CD4-positive, alpha-beta T cell treated with Interleukin-2 at 100 ng/mL for 4 hours (primary cell): ENCODE data around the gene AFF4.

Experiments
- DNase-seq: peaks from one replicate; pipeline ENCODE4 v3.0.0-alpha.2; 2020; ENCODE audit warnings: low spot score

The AFF4 gene

GRCh38 chr5:132853790-132854189 lies 109.6 kb downstream of the AFF4 start:
- DNase-seq = no peak

GRCh38 chr5:132853323-132853722 lies 110.1 kb downstream of the AFF4 start:
- DNase-seq = no peak

- DNase-seq = no peak
Measured at GRCh38 chr5:132850066-132850465, 113.4 kb downstream of the AFF4 start.

DNA sequence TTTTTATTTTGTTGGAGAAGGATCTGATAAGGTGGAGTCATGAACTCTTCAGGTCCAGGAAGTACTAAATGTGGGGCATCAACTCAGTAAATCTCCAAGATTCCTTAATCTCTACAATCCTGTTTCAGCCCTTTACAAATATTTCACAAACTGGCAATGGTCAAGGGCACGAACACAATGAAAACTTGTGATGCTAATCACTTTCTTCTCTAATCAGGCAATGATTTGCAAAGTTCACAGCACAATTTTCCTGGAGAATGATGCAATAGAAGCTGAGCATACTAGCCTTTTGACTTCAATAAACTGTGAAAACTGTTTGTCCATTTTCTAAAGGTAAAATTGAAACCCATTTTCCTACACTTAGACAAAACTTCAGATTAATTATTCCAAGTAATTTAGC lies 114.1 kb downstream of the AFF4 start:
- DNase-seq = no peak

DNA sequence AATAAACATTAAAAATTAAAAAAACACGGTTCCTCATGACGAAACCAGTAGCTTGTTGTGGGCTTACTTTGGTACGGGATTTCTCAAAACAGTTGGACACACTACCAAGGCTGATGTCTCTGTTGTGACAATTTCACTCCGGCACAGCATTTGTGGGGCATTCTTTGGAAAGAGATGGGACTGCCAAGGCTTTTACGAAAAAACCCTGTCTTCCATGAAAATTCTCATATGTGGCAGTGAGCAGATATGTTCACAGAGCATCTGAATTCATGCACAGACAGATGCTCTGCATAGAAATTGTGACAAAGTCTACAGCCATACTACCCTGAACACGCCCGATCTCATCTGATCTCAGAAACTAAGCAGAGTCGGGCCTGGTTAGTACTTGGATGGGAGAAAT lies 115.2 kb downstream of the AFF4 start:
- no peak for DNase-seq

- no peak for DNase-seq
Measured at GRCh38 chr5:132841305-132841704, 122.1 kb downstream of the AFF4 start.

- DNase-seq = no peak
Measured at GRCh38 chr5:132840896-132841295, 122.5 kb downstream of the AFF4 start.

DNA sequence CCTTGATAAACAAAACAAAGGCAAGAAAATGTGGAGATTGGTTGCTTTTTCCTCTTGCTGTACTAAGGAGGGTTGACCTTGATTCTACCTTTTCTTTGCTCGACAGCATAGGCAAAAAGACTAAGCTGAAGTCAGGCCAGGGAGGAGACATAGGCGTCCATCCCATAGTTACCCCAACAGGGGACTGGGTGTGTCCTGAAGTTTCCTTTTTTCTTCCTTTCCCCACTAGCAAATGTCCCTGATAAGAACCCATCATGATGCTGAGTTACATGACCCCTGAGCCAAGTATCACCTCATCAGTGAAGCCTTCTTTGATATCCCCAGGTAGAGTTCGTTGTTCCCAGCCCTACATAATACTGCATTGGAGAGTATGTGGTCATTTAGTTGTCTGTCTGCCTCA lies 123.1 kb downstream of the AFF4 start:
- DNase-seq = no peak

- no peak for DNase-seq
Measured at GRCh38 chr5:132839426-132840301, 123.8 kb downstream of the AFF4 start.

DNA sequence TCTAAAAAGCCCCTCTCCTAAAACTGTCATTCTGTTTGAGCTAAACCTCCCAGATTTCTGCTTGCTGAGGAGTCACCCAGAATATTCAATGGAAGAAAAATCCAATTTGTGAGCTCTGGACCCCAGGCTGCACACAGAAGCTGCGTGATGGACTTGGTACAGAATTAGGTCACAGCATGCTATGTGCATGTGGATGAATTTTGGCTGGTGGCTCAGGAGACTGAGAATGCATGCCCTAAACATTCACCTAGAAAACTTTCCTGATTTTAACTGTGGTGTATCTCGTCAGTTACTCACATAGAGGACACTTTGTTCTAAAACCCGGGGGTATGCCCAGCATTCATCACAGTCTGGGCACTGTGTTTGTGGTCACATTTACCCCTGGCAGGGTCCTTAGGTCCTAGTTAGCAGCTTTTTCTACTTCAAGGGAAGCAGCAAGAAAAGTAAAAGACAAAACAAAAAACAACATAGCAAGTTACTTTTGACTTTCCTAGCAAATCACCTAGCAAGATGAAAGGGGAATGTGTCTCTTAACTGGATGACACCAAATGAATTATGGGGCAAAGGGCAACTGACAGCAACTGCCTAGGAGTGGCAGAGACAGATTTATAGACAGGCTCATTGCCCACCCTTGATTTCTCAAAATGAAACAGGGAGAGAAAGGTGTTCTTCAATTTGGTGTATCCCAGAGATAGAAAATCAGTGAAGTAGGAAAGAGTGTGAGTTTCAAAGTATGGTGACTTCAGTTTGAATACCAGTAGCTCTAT lies 124.7 kb downstream of the AFF4 start:
- no peak for DNase-seq

- no peak for DNase-seq
Measured at GRCh38 chr5:132837868-132838267, 125.6 kb downstream of the AFF4 start.

- DNase-seq = no peak
Measured at GRCh38 chr5:132836852-132837251, 126.6 kb downstream of the AFF4 start.

DNA sequence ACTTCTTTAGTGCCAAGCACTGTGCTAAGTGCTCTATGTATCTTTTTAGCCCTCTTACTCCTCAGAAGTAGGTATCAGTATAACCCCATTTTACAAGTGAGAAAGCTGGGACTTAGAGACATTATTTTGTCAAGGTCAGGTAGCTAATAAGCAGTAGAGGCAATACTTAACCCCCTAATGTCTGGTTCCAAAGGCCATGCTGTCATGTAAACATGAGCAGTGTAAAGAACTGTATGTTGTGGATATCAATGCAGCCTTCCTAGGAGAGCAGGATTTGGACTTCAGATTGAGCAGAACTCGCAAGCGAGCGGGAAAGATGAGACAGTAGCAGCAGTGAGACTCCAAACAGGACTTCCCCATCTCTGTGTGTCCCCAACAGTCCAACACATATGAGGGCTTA lies 129.4 kb downstream of the AFF4 start:
- no peak for DNase-seq

- no peak for DNase-seq
Measured at GRCh38 chr5:132832612-132833011, 130.8 kb downstream of the AFF4 start.

GRCh38 chr5:132831095-132831860 lies 132.2 kb downstream of the AFF4 start:
- DNase-seq = no peak

- DNase-seq = no peak
Measured at GRCh38 chr5:132830436-132831094, 132.9 kb downstream of the AFF4 start, which contains the start of gene SHROOM1. Gene SHROOM1, minus strand, starts transcription at chr5:132830647. Its CDS starts 4,507 bp downstream, at chr5:132826140.

DNA sequence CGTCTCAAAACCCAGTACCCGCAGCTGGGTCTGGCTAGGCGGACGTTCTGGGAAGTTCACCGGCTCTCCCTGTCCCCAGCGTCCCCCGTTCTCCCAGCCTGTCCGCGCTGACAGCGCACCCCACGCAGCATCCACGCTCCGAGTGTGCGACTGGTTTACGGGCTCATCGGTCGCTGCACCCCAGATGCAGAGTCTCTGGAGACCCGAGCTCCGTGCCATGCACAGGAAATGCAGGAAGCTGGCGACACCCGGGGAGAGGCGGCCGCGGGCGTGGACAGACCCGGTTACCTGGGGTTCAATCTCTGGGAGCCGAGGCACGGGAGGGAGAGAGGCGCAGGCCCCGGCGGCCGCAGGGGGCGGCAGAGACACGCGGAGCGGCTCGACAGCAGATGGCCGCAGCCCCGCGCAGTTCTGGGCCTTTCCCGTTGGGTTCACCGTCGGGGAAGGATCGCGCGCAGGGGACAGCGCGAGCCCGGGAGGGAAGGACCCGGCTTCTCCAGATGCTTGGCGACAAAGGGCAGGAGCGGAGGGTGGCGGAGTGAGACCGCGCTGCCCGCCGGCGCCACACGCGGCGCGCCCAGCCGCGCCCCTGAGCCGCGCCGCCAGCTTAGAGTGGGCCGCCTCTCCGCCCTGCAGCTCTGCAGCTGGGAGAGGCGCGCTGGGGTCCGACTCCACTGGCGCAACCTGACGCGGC lies 133.5 kb downstream of the AFF4 start:
- peak; percentile 64 for DNase-seq

- no peak for DNase-seq
Measured at GRCh38 chr5:132828846-132829494, 134.5 kb downstream of the AFF4 start.

GRCh38 chr5:132827943-132828673 lies 135.3 kb downstream of the AFF4 start:
- DNase-seq = no peak
